Measurements from ENCODE around the gene VASP.

The VASP gene

DNA sequence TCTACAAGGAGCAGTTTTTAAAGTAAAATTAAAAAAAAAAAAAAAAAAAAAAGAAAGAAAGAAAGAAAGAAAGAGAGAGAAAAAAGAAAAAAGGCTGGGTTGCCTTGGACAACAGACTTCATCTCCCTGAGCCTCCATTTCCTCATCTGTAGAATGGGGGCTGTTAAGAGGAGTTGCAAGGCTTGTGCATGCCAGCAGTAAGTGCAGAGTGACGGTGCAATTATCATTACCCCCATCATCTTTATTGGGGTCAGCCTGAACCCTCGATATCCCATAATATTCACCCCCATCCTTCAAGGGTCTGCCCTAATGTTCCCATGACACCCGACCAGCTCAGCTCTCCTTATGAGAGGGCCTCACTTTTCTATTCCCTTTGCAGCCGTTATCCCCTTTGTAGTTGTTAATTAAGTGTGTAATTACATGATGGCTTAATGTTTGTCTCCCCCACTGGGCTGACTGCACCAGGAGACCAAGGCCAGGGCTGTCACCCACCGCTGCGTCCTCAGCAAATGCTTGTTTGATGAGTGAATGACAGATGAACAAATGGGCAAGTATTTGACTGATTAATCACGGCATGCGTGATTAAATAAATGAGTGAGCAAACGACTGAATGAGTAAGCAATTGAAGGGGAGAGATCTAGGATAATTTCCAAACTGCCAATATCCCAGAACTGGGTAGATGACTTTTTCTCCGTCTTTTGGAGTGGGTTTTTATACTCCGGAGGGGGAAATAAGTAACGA is 29.4 kb upstream of the VASP start:
- no peak for TF ChIP-seq CTCF (IDR thresholded peaks at IDR 0.05; ENCODE audit: control insufficient read depth, insufficient read depth, low read depth, low read length, missing control alignments)
- peak overlapping the region; percentile 56 for H3K4me3 ChIP-seq (ENCODE audit: control insufficient read depth, low read depth, low read length)
- DNase-seq (ENCODE audit: low read depth): no peak

- H3K4me3 ChIP-seq (ENCODE audit: control insufficient read depth, low read depth, low read length): peak overlapping the region; percentile 56
- DNase-seq (ENCODE audit: low read depth): peak; percentile 89
- TF ChIP-seq CTCF (IDR thresholded peaks at IDR 0.05; ENCODE audit: control insufficient read depth, insufficient read depth, low read depth, low read length, missing control alignments): peak; percentile 92
Measured at GRCh38 chr19:45478454-45479238, 28.6 kb upstream of the VASP start.

- no peak for DNase-seq (ENCODE audit: low read depth)
- no peak for TF ChIP-seq CTCF (IDR thresholded peaks at IDR 0.05; ENCODE audit: control insufficient read depth, insufficient read depth, low read depth, low read length, missing control alignments)
- H3K4me3 ChIP-seq (ENCODE audit: control insufficient read depth, low read depth, low read length): no peak overlapping the region
Measured at GRCh38 chr19:45483033-45483432, 24.2 kb upstream of the VASP start.

DNA sequence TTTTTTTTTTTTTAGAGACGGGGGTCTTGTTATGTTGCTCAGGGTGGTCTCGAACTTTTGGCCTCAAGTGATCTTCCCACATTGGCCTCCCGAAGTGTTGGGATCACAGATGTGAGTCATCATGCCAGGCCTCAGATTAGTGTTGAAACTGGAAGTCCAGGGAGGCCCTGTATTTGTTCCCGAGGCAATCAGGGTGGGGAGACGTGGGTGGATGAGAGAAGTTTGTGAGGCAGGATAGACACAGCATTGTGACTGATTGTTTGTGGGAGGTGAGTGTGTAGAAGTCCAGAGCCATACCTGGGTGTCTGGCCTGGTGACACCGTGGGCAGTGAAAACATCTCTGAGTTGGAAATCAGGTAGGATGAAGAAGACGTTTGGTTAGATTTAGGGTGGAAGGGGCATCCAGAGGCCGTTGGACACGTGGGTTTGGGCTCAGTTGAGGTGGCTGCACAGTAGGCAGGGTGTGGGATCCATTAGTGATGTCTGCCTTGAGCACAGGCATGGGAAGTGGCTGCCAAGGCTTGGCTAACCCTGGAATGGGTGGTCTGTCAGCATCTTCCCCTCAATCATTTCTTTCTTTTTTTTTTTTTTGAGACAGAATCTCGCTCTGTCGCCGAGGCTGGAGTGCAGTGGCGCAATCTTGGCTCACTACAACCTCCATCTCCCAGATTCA is 22.9 kb upstream of the VASP start:
- no peak for TF ChIP-seq CTCF (IDR thresholded peaks at IDR 0.05; ENCODE audit: control insufficient read depth, insufficient read depth, low read depth, low read length, missing control alignments)
- no peak for DNase-seq (ENCODE audit: low read depth)
- H3K4me3 ChIP-seq (ENCODE audit: control insufficient read depth, low read depth, low read length): no peak overlapping the region

DNA sequence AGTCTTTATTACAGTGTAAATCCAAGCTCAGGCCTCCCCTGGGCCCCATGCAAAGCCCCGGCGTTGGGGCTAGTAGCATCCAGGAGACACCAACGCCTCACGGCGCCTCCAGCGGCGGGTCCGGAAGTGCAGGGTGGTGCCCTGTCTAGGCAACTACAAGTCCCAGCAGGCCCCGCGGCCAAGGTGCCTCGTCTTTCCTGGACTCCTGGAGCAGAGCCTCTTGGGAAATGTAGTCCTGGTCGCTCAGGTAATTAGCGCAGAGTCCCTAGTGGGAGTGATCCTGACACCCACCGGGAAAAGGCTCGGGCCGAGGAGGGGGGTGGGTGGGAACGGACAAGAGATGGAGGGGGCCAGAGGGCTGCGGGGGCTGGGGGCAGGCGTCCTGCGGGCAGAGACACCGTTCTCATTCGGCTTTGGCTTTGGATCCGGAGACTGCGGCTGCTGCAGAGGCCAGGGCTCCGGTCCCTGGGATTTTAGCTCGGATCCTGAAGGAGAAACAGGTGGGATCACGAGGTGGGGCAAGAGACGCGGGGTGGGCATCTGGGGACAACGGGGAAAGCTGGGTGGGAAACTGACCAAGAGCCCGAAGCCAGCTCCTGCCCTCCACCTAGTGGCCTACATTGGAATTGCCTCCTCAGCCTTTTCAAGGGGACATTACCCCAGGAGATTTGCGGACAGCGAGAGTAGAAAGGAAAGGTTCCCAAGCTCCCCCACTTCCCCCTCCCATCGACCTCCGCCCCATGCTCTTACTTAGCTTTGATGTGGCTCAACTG is 21.8 kb upstream of the VASP start:
- TF ChIP-seq CTCF (IDR thresholded peaks at IDR 0.05; ENCODE audit: control insufficient read depth, insufficient read depth, low read depth, low read length, missing control alignments): peak; percentile 93
- peak overlapping the region; percentile 69 for H3K4me3 ChIP-seq (ENCODE audit: control insufficient read depth, low read depth, low read length)
- peak; percentile 72 for DNase-seq (ENCODE audit: low read depth)

DNA sequence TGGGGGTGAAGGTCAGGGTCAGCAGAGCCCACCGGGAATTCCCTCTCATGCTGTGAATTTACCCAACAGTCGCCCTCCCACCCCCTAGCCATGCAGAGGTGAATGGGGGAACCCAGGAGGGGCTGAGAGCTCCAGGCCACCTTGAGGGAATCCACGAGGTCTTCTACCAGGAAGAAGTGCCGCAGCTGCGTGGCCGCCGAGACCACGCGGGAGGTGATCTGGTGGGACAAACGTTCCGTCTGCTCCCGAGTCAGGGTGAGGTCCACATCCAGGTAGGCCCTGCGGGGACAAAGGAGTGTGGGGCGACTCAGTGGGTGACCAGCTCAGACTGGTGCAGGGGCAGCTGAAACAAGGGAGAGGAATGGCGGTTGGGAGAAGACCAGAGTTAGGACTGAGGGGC is 18.6 kb upstream of the VASP start:
- DNase-seq (ENCODE audit: low read depth): no peak
- no peak for TF ChIP-seq CTCF (IDR thresholded peaks at IDR 0.05; ENCODE audit: control insufficient read depth, insufficient read depth, low read depth, low read length, missing control alignments)
- H3K4me3 ChIP-seq (ENCODE audit: control insufficient read depth, low read depth, low read length): no peak overlapping the region

Data from AG09309 (cell line).